Neural cell (in vitro differentiated cells): ENCODE measurements around the gene HSD3B1. TPM values are rescaled to one million over a fixed set of nuclear protein-coding genes. Genes with fewer than 3 reads are reported as not detected.

Experiments
- H2AFZ ChIP-seq: fragments of 200-600, 300-800 bp; sonication (generic), shearing (Covaris generic); 2 replicates; pipeline ENCODE4 v1.6.0; 2014; ENCODE audit warnings: low read depth, mild to moderate bottlenecking, antibody characterized with exemption, low read length, moderate library complexity
- H3F3A ChIP-seq: fragments of 200-600 bp; shearing (Covaris generic); 2 replicates; pipeline ENCODE4 v1.6.1; 2016; ENCODE audit warnings: mild to moderate bottlenecking, moderate library complexity, mixed read lengths, antibody characterized with exemption, low read length; ENCODE audit not compliant: insufficient read depth, poor library complexity, severe bottlenecking
- H3K27ac ChIP-seq: fragments of 200-600, 300-800 bp; sonication (generic), shearing (Covaris generic); 2 replicates; pipeline ENCODE4 v1.5.1; 2014; ENCODE audit warnings: mild to moderate bottlenecking, low read length, moderate library complexity
- H3K27me3 ChIP-seq: fragments of 300-800, 200-600 bp; sonication (generic), shearing (Covaris generic); 2 replicates; pipeline ENCODE4 v1.6.0; 2014; ENCODE audit warnings: mild to moderate bottlenecking, low read depth, low read length, moderate library complexity; ENCODE audit not compliant: insufficient read depth
- H3K36me3 ChIP-seq: fragments of 300-800, 200-600 bp; sonication (generic), shearing (Covaris generic); 2 replicates; pipeline ENCODE4 v1.5.1; 2014; ENCODE audit warnings: mild to moderate bottlenecking, antibody characterized with exemption, low read length, moderate library complexity; ENCODE audit not compliant: insufficient read depth
- H3K4me2 ChIP-seq: fragments of 300-800, 200-600 bp; sonication (generic), shearing (Covaris generic); 2 replicates; pipeline ENCODE4 v1.6.0; 2014; ENCODE audit warnings: mild to moderate bottlenecking, low read length
- H3K4me3 ChIP-seq: fragments of 300-800, 200-600 bp; sonication (generic), shearing (Covaris generic); 2 replicates; pipeline ENCODE4 v1.5.1; 2014; ENCODE audit warnings: mild to moderate bottlenecking, low read length, moderate library complexity
- H3K79me2 ChIP-seq: fragments of 200-600 bp; shearing (Covaris generic); replicated peaks from 2 replicates; pipeline ENCODE4 v1.6.0; 2014; ENCODE audit warnings: mild to moderate bottlenecking, low read length, moderate library complexity; ENCODE audit not compliant: insufficient read depth
- H3K9ac ChIP-seq: fragments of 300-800, 200-600 bp; sonication (generic), shearing (Covaris generic); 2 replicates; pipeline ENCODE4 v1.6.1; 2016; ENCODE audit warnings: mild to moderate bottlenecking, low read length, mixed read lengths
- H3K9me2 ChIP-seq: fragments of 200-600 bp; shearing (Covaris generic); 2 replicates; pipeline ENCODE4 v1.6.1; 2016; ENCODE audit warnings: mild to moderate bottlenecking, low read length, mixed read lengths; ENCODE audit not compliant: insufficient read depth
- H3K9me3 ChIP-seq: fragments of 200-600, 300-800 bp; sonication (generic), shearing (Covaris generic); 2 replicates; pipeline ENCODE4 v1.6.1; 2016; ENCODE audit warnings: mild to moderate bottlenecking, mixed run types, low read length, moderate library complexity, mixed read lengths
- H4K20me1 ChIP-seq: fragments of 200-600 bp; shearing (Covaris generic); 2 replicates; pipeline ENCODE4 v1.6.1; 2016; ENCODE audit warnings: mild to moderate bottlenecking, mixed run types; ENCODE audit not compliant: insufficient read depth
- CTCF ChIP-seq: fragments of 450-650 bp; IDR thresholded peaks from 2 replicates; pipeline ENCODE4 v1.5.1; 2014; ENCODE audit warnings: antibody characterized with exemption, mild to moderate bottlenecking, moderate library complexity; ENCODE audit not compliant: poor library complexity, severe bottlenecking
- EP300 ChIP-seq: fragments of 450-650 bp; conservative IDR thresholded peaks from 2 replicates; pipeline ENCODE4 v1.6.1; 2014; ENCODE audit warnings: antibody characterized with exemption, mild to moderate bottlenecking, moderate library complexity; ENCODE audit not compliant: poor library complexity, severe bottlenecking
- EZH2 ChIP-seq: fragments of 200-600, 300-800 bp; shearing (Covaris generic), sonication (generic); IDR thresholded peaks from 2 replicates; pipeline ENCODE4 v1.6.1; 2014; ENCODE audit warnings: antibody characterized with exemption, low read length, borderline replicate concordance, mild to moderate bottlenecking; ENCODE audit not compliant: insufficient read depth, poor library complexity, severe bottlenecking
- MXI1 ChIP-seq: fragments of 450-650 bp; conservative IDR thresholded peaks from 2 replicates; pipeline ENCODE4 v1.6.1; 2014; ENCODE audit warnings: antibody characterized with exemption, mild to moderate bottlenecking; ENCODE audit not compliant: poor library complexity, severe bottlenecking
- POLR2AphosphoS5 ChIP-seq: IDR thresholded peaks from 2 replicates; pipeline ENCODE4 v1.6.1; 2012
- RAD21 ChIP-seq: fragments of 450-650 bp; conservative IDR thresholded peaks from 2 replicates; pipeline ENCODE4 v1.6.1; 2014; ENCODE audit warnings: antibody characterized with exemption, mild to moderate bottlenecking, moderate library complexity
- REST ChIP-seq: IDR thresholded peaks from 2 replicates; pipeline ENCODE4 v1.6.1; 2012; ENCODE audit warnings: borderline replicate concordance
- SMC3 ChIP-seq: fragments of 450-650 bp; conservative IDR thresholded peaks from 2 replicates; pipeline ENCODE4 v1.6.1; 2014; ENCODE audit warnings: antibody characterized with exemption, mild to moderate bottlenecking, moderate library complexity; ENCODE audit not compliant: poor library complexity
- TAF1 ChIP-seq: IDR thresholded peaks from 2 replicates; pipeline ENCODE4 v1.6.1; 2012; ENCODE audit warnings: low read depth
- polyA plus RNA-seq: library from polyadenylated mRNA; depleted of rRNA; stranded (reverse); fragments of >200 nt; gene quantifications from 2 replicates; pipeline ENCODE4 v1.2.3, GENCODE V29; 2014

HSD3B1 gene
- polyA plus RNA-seq, 1 donor from 2014 or later = not detected

GRCh38 chr1:119535381-119535780, 28.4 kb downstream of the HSD3B1 start:
- H3K9me2 ChIP-seq = no peaks in the 10 kb centered on the region
- no peak overlapping the region for H3K9ac ChIP-seq
- H3K36me3 ChIP-seq = no peaks in the 10 kb centered on the region
- no peaks in the 10 kb centered on the region for H3F3A ChIP-seq
- no peaks in the 10 kb centered on the region for H3K27me3 ChIP-seq
- no peak overlapping the region for H3K27ac ChIP-seq
- no peak overlapping the region for H3K4me2 ChIP-seq
- no peaks in the 10 kb centered on the region for H3K79me2 ChIP-seq
- no peak overlapping the region for H3K4me3 ChIP-seq
- H3K9me3 ChIP-seq = no peaks in the 10 kb centered on the region
- no peaks in the 10 kb centered on the region for H4K20me1 ChIP-seq
- no peak overlapping the region for H2AFZ ChIP-seq
- TF ChIP-seq TAF1 (no peak), EZH2 (no peak), MXI1 (no peak), POLR2AphosphoS5 (no peak), SMC3 (no peak), RAD21 (no peak)

- H3K4me2 ChIP-seq = no peak overlapping the region
- no peak overlapping the region for H3K27ac ChIP-seq
- no peak overlapping the region for H2AFZ ChIP-seq
- H3F3A ChIP-seq = no peaks in the 10 kb centered on the region
- no peaks in the 10 kb centered on the region for H3K36me3 ChIP-seq
- TF ChIP-seq RAD21 (no peak), SMC3 (no peak), POLR2AphosphoS5 (no peak), MXI1 (no peak), EP300 (no peak), REST (no peak), CTCF (no peak), TAF1 (no peak), EZH2 (no peak)
- H3K4me3 ChIP-seq = no peak overlapping the region
- no peaks in the 10 kb centered on the region for H3K9me3 ChIP-seq
- no peaks in the 10 kb centered on the region for H3K79me2 ChIP-seq
- no peaks in the 10 kb centered on the region for H3K27me3 ChIP-seq
- H3K9ac ChIP-seq = no peak overlapping the region
- H3K9me2 ChIP-seq = no peaks in the 10 kb centered on the region
- H4K20me1 ChIP-seq = no peaks in the 10 kb centered on the region
These were observed 31.0 kb downstream of the HSD3B1 start for GRCh38 chr1:119537966-119538365.
